Suprapubic skin (tissue), 4 donors: ENCODE data around the gene ATG2A.

ENCODE experiments used
- POLR2A ChIP-seq, 2 donors: fragments of 450-650 bp; IDR thresholded peaks; one replicate each; pipeline ENCODE4 v1.6.1; 2017; ENCODE audit warnings: antibody characterized with exemption in 2 of 2, mild to moderate bottlenecking in 2 of 2, moderate library complexity in 2 of 2
- POLR2AphosphoS5 ChIP-seq, 3 donors: sonication (generic); formaldehyde crosslinking; IDR thresholded peaks; one replicate each; pipeline ENCODE4 v1.6.1; 2017; ENCODE audit warnings: antibody characterized with exemption in 3 of 3
- TF ChIP-seq, protein P1 (sequence below), 2 donors: fragments of 200-600 bp in 1 of 2; fragments of 450-650 bp in 1 of 2; sonication (generic) in 1 of 2; IDR thresholded peaks; one replicate each; pipeline ENCODE4 v1.5.1; 2016 to 2019; ENCODE audit warnings: antibody characterized with exemption in 2 of 2, mild to moderate bottlenecking in 1 of 2, moderate library complexity in 1 of 2

GRCh38 chr11:64882243-64882642, 34.8 kb downstream of the ATG2A start:
- no peak for TF ChIP-seq POLR2AphosphoS5 (IDR thresholded peaks at IDR 0.05)
- TF ChIP-seq, protein P1, sequence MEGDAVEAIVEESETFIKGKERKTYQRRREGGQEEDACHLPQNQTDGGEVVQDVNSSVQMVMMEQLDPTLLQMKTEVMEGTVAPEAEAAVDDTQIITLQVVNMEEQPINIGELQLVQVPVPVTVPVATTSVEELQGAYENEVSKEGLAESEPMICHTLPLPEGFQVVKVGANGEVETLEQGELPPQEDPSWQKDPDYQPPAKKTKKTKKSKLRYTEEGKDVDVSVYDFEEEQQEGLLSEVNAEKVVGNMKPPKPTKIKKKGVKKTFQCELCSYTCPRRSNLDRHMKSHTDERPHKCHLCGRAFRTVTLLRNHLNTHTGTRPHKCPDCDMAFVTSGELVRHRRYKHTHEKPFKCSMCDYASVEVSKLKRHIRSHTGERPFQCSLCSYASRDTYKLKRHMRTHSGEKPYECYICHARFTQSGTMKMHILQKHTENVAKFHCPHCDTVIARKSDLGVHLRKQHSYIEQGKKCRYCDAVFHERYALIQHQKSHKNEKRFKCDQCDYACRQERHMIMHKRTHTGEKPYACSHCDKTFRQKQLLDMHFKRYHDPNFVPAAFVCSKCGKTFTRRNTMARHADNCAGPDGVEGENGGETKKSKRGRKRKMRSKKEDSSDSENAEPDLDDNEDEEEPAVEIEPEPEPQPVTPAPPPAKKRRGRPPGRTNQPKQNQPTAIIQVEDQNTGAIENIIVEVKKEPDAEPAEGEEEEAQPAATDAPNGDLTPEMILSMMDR (IDR thresholded peaks at IDR 0.05), result no peak
- no peak for TF ChIP-seq POLR2A (IDR thresholded peaks at IDR 0.05)
